ENCODE results near the gene PRRC1. TPM values are rescaled to one million over a fixed set of nuclear protein-coding genes. Genes with fewer than 3 reads are reported as not detected.

The PRRC1 gene
- total and polyA plus RNA-seq, 2 experiments from 2014 or later, result 53.9 to 105 TPM

GRCh38 chr5:127587246-127587917 lies 69.9 kb downstream of the PRRC1 start:
- WGBS (ENCODE audit: low lambda C conversion rate, missing lambda C conversion rate), result 86% methylated on average over 4 of the region's 4 CpGs
- H2AFZ ChIP-seq, result no peak overlapping the region
- H3K4me1 ChIP-seq (ENCODE audit: insufficient read depth), result no peaks in the 10 kb centered on the region
- H3K4me2 ChIP-seq, result no peak overlapping the region
- no peaks in the 10 kb centered on the region for H3K9me3 ChIP-seq (ENCODE audit: low read depth)
- no peak overlapping the region for H3K4me3 ChIP-seq
- H3K27ac ChIP-seq, result no peak overlapping the region
- TF ChIP-seq EZH2phosphoT487 (IDR thresholded peaks at IDR 0.05; ENCODE audit: low read depth, severe bottlenecking, unreplicated experiment) (no peak), CTCF (IDR thresholded peaks at IDR 0.05; ENCODE audit: poor library complexity) (no peak), EZH2 (IDR thresholded peaks at IDR 0.05; ENCODE audit: borderline replicate concordance) (no peak)
- H3K9me2 ChIP-seq (replicated peaks; ENCODE audit: insufficient read depth), result no peaks in the 10 kb centered on the region
- DNase-seq (ENCODE audit: low spot score), result no peak
- H3K27me3 ChIP-seq, result no peaks in the 10 kb centered on the region
- H3K36me3 ChIP-seq (replicated peaks; ENCODE audit: insufficient read depth, low read depth), result no peaks in the 10 kb centered on the region
- no peaks in the 10 kb centered on the region for H3K79me2 ChIP-seq
- H4K20me1 ChIP-seq (ENCODE audit: insufficient read depth, poor library complexity, severe bottlenecking), result no peaks in the 10 kb centered on the region

GRCh38 chr5:127588368-127588767 lies 70.9 kb downstream of the PRRC1 start:
- TF ChIP-seq EZH2 (IDR thresholded peaks at IDR 0.05; ENCODE audit: borderline replicate concordance) (no peak), EZH2phosphoT487 (IDR thresholded peaks at IDR 0.05; ENCODE audit: low read depth, severe bottlenecking, unreplicated experiment) (no peak), CTCF (IDR thresholded peaks at IDR 0.05; ENCODE audit: poor library complexity) (no peak)

DNA sequence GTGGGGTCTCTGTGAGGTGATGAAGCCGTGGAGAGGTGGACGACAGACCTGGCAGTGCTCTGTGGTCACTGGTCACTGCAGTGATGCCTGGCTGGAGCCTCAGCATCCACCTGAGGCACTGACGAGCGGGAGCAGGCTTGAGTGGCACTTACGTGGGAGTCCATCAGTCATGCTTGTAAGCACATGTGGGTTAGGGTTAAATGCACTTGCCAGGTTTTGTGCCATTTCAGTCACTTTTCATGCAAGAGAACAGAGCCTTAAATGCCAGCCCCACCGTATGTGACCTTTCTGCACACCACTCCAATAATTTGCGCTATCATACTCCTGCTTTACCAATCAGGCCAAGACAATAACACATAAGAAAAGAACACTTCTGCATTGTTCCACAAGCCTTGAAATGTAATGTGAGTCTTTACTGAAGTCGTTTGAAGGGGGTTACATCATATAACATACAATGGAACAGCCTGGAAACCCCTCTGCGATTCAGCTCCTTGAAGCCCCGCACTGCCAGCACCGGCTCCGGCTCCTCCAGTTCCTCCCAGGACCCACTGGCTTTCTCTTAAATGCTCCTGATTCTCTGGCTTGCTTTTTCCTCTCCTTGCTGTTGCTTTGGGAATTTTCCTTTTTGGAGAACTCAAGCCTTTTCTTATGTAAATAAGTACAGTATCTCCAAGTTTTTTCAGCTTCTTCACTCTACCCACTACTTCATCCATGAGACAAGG lies 72.0 kb downstream of the PRRC1 start:
- H3K4me2 ChIP-seq, result no peak overlapping the region
- no peak overlapping the region for H2AFZ ChIP-seq
- H3K4me1 ChIP-seq (ENCODE audit: insufficient read depth), result no peaks in the 10 kb centered on the region
- DNase-seq (ENCODE audit: low spot score), result no peak
- H3K9me2 ChIP-seq (replicated peaks; ENCODE audit: insufficient read depth), result no peaks in the 10 kb centered on the region
- H3K4me3 ChIP-seq, result no peak overlapping the region
- 84% methylated on average over 12 of the region's 12 CpGs for WGBS (ENCODE audit: low lambda C conversion rate, missing lambda C conversion rate)
- H3K27ac ChIP-seq, result no peak overlapping the region
- H3K27me3 ChIP-seq, result no peaks in the 10 kb centered on the region
- no peaks in the 10 kb centered on the region for H3K79me2 ChIP-seq
- no peaks in the 10 kb centered on the region for H3K9me3 ChIP-seq (ENCODE audit: low read depth)
- no peaks in the 10 kb centered on the region for H3K36me3 ChIP-seq (replicated peaks; ENCODE audit: insufficient read depth, low read depth)
- H4K20me1 ChIP-seq (ENCODE audit: insufficient read depth, poor library complexity, severe bottlenecking), result no peaks in the 10 kb centered on the region
- TF ChIP-seq CTCF (IDR thresholded peaks at IDR 0.05; ENCODE audit: poor library complexity), result no peak
- TF ChIP-seq EZH2phosphoT487 (IDR thresholded peaks at IDR 0.05; ENCODE audit: low read depth, severe bottlenecking, unreplicated experiment), result no peak
- TF ChIP-seq EZH2 (IDR thresholded peaks at IDR 0.05; ENCODE audit: borderline replicate concordance), result no peak

More at GRCh38 chr5:127588368-127588767, 70.9 kb downstream of the PRRC1 start:
- Histone ChIP-seq H2AFZ (no peak overlapping the region), H4K20me1 (ENCODE audit: insufficient read depth, poor library complexity, severe bottlenecking) (no peaks in the 10 kb centered on the region), H3K27ac (no peak overlapping the region), H3K9me2 (replicated peaks; ENCODE audit: insufficient read depth) (no peaks in the 10 kb centered on the region), H3K79me2 (no peaks in the 10 kb centered on the region), H3K4me1 (ENCODE audit: insufficient read depth) (no peaks in the 10 kb centered on the region), H3K9me3 (ENCODE audit: low read depth) (no peaks in the 10 kb centered on the region), H3K4me3 (no peak overlapping the region), H3K36me3 (replicated peaks; ENCODE audit: insufficient read depth, low read depth) (no peaks in the 10 kb centered on the region), H3K4me2 (no peak overlapping the region), H3K27me3 (no peaks in the 10 kb centered on the region)
- no peak for DNase-seq (ENCODE audit: low spot score)
- WGBS (ENCODE audit: low lambda C conversion rate, missing lambda C conversion rate), result 95% methylated on average over 1 of the region's 1 CpG

Data from hepatocyte (in vitro differentiated cells).